Tibial artery (tissue), 4 donors: ENCODE measurements around the gene PLA2G2E.

Source experiments
- DNase-seq, 2 donors: peaks; one replicate each; pipeline ENCODE4 v3.0.0-alpha.2; 2019
- H3K27ac ChIP-seq, 2 donors: fragments of 200-600 bp; sonication (generic) in 1 of 2; 1 replicate in 1 of 2; 2 replicates in 1 of 2; pipeline ENCODE4 v1.5.1; 2018 to 2019; ENCODE audit warnings: mild to moderate bottlenecking in 1 of 2
- H3K27me3 ChIP-seq, 2 donors: fragments of 200-600 bp; sonication (generic) in 1 of 2; one replicate each; pipeline versions ENCODE4 v1.5.1 to v1.6.0; 2016 to 2019
- H3K36me3 ChIP-seq, 3 donors: fragments of 200-600 bp; sonication (generic) in 2 of 3; one replicate each; pipeline ENCODE4 v1.5.1; 2016 to 2019; ENCODE audit warnings: mild to moderate bottlenecking in 2 of 3
- H3K4me1 ChIP-seq, 4 donors: fragments of 200-600 bp; sonication (generic) in 2 of 4; 1 replicate in 3 of 4; 2 replicates in 1 of 4; pipeline ENCODE4 v1.5.1; 2016 to 2019
- H3K4me3 ChIP-seq, 2 donors: fragments of 200-600 bp; sonication (generic) in 1 of 2; 1 replicate in 1 of 2; 2 replicates in 1 of 2; pipeline ENCODE4 v1.5.1; 2018 to 2019; ENCODE audit warnings: mild to moderate bottlenecking in 2 of 2
- H3K9me3 ChIP-seq, 3 donors: fragments of 200-600 bp; sonication (generic) in 1 of 3; one replicate each; pipeline ENCODE4 v1.5.1; 2016 to 2019
- CTCF ChIP-seq, 2 experiments: fragments of 200-600 bp in 1 of 2; fragments of 450-650 bp in 1 of 2; IDR thresholded peaks; one replicate each; pipeline ENCODE4 v1.5.1; 2017 to 2019; ENCODE audit warnings: antibody characterized with exemption in 2 of 2, mild to moderate bottlenecking in 1 of 2, moderate library complexity in 1 of 2
- intact Hi-C: fragments of 100-400 bp; cut with DNase I; formaldehyde crosslinking; loops from one replicate; pipeline ENCODE4 v1.15.0; 2023; ENCODE audit warnings: low total_unique reads

The PLA2G2E gene

GRCh38 chr1:19923137-19923952, at the start of gene PLA2G2E:
Gene PLA2G2E (minus strand): TSS chr1:19923617. CDS start chr1:19923559, 58 bp downstream.
- TF ChIP-seq CTCF (IDR thresholded peaks at IDR 0.05) = no peak
- H3K4me1 ChIP-seq = no peaks in the 10 kb centered on the region
- no peaks in the 10 kb centered on the region for H3K36me3 ChIP-seq
- H3K4me3 ChIP-seq = no peak within 1 kb of the TSS
- no peaks in the 10 kb centered on the region for H3K9me3 ChIP-seq
- peaks cover 0 to 34% of the 10 kb centered on the region in 2 donors for H3K27me3 ChIP-seq
- intact Hi-C loops = no loop called here
- no peak for DNase-seq
- H3K27ac ChIP-seq = no peak within 1 kb of the TSS

- no peak overlapping the region for H3K27ac ChIP-seq
- no peak overlapping the region for H3K4me3 ChIP-seq
- no peak for DNase-seq
- peaks cover 0 to 21% of the 10 kb centered on the region in 2 donors for H3K27me3 ChIP-seq
- no peak for TF ChIP-seq CTCF (IDR thresholded peaks at IDR 0.05)
- H3K36me3 ChIP-seq = no peaks in the 10 kb centered on the region
- intact Hi-C loops = no loop called here
- H3K4me1 ChIP-seq = no peaks in the 10 kb centered on the region
- H3K9me3 ChIP-seq = no peaks in the 10 kb centered on the region
Observed at GRCh38 chr1:19971664-19972063, 48.2 kb upstream of the PLA2G2E start.

GRCh38 chr1:19969898-19970660, 46.7 kb upstream of the PLA2G2E start:
- Histone ChIP-seq H3K9me3 (no peaks in the 10 kb centered on the region), H3K4me1 (no peaks in the 10 kb centered on the region), H3K27ac (no peak overlapping the region), H3K36me3 (no peaks in the 10 kb centered on the region), H3K4me3 (no peak overlapping the region), H3K27me3 (peaks cover 0 to 21% of the 10 kb centered on the region in 2 donors)
- DNase-seq = no peak
- no peak for TF ChIP-seq CTCF (IDR thresholded peaks at IDR 0.05)
- intact Hi-C loops = no loop called here

- Histone ChIP-seq H3K4me1 (no peaks in the 10 kb centered on the region), H3K4me3 (no peak overlapping the region), H3K27ac (no peak overlapping the region), H3K36me3 (no peaks in the 10 kb centered on the region), H3K27me3 (peaks cover 0 to 23% of the 10 kb centered on the region in 2 donors), H3K9me3 (no peaks in the 10 kb centered on the region)
- DNase-seq = peak in 1 of 2 donors; percentile 27
- intact Hi-C loops = no loop called here
- no peak for TF ChIP-seq CTCF (IDR thresholded peaks at IDR 0.05)
Observed at GRCh38 chr1:19967808-19968207, 44.4 kb upstream of the PLA2G2E start.

GRCh38 chr1:19964542-19964941, 41.1 kb upstream of the PLA2G2E start:
- Histone ChIP-seq H3K36me3 (no peaks in the 10 kb centered on the region), H3K4me1 (no peaks in the 10 kb centered on the region), H3K27ac (no peak overlapping the region), H3K27me3 (peaks cover 0 to 34% of the 10 kb centered on the region in 2 donors), H3K9me3 (no peaks in the 10 kb centered on the region), H3K4me3 (no peak overlapping the region)
- no peak for TF ChIP-seq CTCF (IDR thresholded peaks at IDR 0.05)
- intact Hi-C loops = no loop called here
- DNase-seq = no peak
